GM21737 (cell line): ENCODE data around the gene CABP1.
A peak's percentile ranks its signal among the peaks of the same experiment; 100 is the strongest.
"Not testable (repeated sequence)": the region's sequence is repeated elsewhere in the genome, so short reads cannot be mapped to it uniquely, and the experiment has no call there.

Source experiments
- ATAC-seq: cut with Tn5 transposase; IDR thresholded peaks from one replicate; pipeline ENCODE4 v1.9.1; 2021; ENCODE audit warnings: mild to moderate bottlenecking, moderate library complexity; ENCODE audit not compliant: unreplicated experiment

CABP1 gene

DNA sequence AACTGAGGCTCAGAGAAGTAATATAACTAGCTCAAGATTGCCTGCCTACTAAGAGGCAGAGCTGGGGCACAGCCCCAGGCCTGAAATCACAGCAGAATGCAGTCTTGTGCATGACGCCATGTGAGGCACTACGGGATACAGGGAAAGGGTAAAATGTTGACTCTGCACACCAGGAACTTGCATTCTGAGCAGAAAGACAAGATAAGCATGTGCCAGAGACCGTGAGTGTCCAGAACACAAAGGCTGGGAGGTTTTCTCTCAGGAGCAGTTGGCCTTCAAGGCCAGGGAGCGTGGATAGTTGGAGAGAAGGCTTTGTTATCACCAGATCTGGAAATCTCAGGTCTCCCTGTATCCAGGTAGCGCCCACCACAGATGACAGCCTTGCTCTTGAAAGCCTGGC lies 23.3 kb downstream of the CABP1 start:
- ATAC-seq = no peak

DNA sequence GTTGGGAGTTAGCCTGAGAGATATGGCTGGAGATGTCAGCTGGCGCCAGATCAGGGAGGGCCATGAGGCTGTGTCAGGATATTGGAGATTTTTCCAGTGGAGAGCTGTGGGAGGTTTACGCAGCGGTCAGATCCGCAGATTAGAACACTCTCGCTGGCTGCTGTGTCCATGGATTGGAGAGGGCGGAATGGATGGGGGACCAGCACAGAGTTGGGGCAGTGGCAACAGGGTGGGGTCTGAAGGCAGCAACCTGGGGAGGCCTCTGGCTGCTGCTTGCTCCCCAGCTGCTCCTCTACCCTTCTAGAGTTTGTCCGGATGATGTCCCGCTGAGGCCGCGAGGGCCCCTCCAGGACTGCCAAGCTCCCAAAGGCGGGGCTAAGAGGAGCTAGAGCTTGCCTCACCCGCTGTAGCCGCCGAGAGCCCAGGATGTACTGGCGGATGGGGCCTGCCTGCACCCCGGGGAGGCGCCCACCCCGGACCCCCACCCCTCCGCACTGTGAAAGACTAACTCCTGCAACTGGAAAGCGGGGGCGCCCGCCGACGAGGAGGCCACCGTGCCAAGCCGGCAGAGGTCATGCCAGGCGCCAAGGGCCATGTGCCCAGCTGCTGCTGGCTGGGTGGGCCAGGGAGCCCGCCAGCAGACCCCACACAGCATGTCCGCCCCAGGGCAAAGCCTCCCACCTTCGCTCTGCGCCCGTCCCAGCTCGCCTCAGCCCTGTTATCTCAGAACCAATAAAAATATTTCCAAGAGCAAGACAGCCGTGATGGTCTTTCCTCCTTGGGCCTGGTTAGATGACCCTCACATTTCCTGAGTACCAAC lies 26.4 kb downstream of the CABP1 start:
- no peak for ATAC-seq

- ATAC-seq = no peak
These were observed 27.9 kb downstream of the CABP1 start for GRCh38 chr12:120668091-120668867.

DNA sequence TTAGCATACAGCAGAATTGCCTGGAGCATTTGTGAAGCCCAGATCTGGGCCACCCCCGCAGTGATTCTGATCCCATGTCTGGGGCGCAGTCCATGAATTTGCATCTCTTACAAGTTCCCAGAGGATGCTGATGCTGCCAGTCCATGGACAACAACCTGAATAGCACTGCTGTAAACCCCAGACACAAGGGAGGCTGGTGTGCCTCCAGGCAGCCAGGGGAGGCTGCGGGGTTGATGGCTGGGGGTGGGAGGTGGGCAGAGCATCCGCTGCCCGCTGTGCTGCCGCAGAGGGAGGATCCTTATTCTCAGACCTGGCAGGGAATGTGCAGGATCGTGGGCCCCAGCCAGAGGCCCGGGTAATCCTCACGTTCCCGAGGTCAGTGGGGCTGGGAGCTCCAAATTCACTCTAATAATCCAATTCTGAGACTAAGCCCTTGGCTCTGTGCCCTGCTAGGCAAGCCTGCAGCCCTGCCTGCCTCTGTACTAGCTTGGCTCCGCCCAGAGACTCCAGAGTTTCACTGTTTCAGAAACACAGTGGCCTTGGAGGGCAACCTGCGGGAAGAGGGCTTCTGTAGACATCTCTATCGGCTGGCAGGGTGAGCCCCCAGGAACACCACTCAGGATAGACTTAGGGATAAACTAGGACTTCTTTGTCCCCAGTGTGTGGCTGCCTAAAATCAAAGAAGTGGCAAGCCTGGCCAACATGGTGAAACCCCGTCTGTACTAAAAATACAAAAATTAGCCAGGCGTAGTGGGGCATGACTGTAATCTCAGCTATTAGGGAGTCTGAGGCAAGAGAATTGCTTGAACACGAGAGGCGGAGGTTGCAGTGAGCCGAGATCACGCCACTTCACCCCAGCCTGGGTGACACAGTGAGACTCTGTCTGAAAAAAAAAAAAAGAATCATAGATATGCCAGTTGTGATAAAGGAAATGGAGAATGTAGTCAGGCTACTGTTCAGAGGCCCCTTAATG lies 28.7 kb downstream of the CABP1 start:
- ATAC-seq = peak; percentile 53

DNA sequence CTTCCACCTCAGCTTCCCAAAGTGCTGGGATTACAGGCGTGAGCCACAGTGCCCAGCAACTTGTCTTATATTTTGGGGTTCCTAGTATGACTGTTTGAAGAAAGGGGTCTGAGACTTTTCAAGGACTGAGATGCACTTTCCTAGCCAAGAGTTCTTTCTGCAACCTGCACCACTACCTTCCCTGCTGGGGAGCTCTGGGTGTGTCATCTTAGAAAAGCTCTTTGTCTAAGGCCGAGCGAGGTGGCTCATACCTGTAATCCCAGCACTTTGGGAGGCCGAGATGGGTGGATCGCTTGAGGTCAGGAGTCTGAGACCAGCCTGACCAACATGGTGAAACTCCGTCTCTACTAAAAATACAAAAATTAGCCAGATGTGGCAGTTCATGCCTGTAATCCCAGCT lies 29.8 kb downstream of the CABP1 start:
- ATAC-seq = not testable (repeated sequence)

DNA sequence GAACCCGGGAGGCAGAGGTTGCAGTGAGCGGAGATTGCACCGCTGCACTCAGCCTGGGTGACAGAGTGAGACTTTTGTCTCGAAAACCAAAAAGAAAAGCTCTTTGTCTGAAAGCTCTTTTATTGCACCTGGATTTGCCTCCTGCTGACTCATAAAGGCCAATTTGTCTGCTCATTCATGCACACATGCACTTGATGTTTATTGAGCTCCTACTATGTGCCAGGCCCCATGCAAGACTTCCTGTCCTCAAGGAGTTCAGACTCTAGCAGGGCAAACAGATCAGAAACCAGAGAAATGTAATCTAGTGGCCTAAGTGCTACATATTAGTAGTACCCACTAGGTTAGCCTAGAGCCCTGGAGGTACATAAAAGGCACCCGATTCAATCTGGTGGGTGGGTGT lies 30.2 kb downstream of the CABP1 start:
- no peak for ATAC-seq

- ATAC-seq = no peak
These were observed 33.7 kb downstream of the CABP1 start for GRCh38 chr12:120674097-120674636.

- ATAC-seq = peak; percentile 53
These were observed 37.5 kb downstream of the CABP1 start for GRCh38 chr12:120677765-120678473.

- no peak for ATAC-seq
These were observed 38.1 kb downstream of the CABP1 start for GRCh38 chr12:120678572-120678971.

DNA sequence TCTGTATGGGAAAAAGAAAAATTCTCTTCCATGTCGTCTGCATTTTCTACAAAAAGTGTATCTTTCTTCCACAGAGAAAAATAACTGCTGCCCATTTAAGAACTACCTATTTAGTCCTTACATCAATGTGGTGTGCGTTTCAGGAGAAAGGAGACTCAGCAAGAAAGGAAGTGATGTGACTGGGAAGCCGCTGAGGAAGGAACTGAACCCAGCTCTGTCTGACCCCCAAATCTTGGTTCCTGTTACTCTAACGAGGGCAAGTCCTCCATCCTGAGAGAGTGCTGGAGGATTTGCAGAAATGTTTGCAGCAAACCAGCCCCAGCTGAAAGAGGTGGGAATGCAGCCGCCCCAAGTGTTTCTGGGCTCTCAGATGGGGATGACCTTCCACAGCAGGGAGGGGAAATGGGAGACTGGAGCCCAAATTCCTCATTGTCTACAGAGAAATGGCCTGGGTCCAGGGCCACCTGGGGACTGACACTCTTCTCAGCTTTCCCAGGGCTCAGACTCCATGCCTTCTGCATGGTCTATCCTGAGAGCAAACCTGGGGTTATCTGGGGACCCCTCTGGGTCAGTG lies 39.8 kb downstream of the CABP1 start:
- ATAC-seq = no peak

DNA sequence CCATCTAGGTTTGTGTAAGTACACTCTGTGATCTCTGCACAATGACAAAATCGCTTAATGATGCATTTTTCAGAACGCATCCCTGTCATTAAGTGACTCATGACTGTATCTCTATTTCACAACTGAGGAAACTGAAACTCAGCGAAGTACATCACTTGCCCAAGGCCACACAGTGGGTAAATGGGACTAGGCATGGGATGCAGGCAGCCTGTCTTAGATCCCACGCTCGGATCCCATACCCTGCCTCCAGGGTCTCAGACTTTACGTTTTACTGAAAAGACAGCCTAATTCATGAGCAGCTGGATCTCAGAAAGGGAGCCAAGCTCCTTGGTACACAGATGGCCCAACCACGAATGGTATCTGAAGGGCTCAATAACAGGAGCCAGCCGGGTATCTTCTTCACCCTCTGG lies 44.1 kb downstream of the CABP1 start:
- peak; percentile 4 for ATAC-seq

- ATAC-seq = no peak
These were observed 45.1 kb downstream of the CABP1 start for GRCh38 chr12:120685522-120685921.

DNA sequence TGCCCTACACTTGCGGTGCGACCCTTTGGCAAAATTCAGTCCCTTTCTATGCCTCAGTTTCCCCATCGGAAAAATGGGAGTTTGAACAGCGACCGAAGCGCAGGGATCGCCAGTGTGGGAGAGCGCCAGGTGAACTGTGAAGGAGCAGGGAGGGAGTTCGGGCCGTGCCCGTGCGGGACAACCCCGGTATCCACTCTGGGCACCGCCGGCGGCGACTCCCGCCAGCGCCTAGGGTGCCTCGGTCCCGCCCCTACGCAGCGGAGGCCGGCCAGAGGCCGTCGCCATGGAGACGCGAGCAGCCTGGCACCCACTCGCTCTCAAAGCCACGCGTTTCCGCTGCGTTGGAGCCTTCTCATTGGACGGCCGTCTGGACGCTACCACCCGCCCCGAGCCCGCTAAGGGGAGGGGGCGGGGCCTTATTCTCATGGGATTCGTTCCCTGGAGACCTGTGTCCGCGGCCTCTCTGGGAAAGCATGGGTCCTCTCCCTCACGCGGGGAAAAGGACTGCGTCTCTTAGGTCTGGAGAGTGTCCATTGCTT lies 45.8 kb downstream of the CABP1 start:
- ATAC-seq = peak; percentile 65

DNA sequence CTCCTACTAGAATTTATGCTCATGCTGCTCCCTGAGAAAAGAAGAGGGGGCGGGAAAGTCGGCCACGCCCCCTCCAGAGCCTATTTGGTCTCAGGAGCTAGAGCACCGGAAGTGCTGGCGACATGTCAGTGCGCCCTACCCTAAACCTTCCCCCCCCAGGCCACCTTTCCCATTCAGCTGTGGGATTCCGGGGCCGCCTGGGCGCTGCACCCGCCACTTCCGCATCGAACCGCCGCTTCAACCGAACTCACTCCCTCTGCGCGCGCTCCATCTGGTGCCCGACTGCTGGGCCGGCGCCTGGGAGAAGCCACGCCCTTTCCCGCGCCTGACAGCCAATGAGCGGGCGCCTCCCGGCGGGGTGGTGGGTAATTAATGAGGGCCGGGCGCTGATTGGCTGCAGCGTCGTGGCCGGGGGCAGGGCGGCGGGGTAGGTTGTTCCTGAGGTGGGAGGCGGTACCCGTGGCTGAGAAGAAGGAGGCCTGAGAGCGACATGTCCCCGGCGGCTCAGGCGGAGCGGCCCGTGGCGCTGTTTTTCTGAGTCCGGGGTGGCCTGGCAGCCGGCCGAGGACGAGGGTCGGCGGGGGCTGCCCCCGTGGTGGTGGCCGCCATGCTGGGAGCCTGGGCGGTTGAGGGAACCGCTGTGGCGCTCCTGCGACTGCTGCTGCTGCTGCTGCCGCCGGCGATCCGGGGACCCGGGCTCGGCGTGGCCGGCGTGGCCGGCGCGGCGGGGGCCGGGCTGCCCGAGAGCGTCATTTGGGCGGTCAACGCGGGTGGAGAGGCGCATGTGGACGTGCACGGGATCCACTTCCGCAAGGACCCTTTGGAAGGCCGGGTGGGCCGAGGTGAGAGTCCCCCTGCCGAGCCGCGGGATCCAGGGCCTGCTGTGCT lies 46.5 kb downstream of the CABP1 start, which contains the start of gene MLEC:
Gene MLEC (plus strand): TSS at position 460 of the 888 bp plus-strand sequence. CDS start 148 bp downstream, at position 608.
- peak; percentile 59 for ATAC-seq

DNA sequence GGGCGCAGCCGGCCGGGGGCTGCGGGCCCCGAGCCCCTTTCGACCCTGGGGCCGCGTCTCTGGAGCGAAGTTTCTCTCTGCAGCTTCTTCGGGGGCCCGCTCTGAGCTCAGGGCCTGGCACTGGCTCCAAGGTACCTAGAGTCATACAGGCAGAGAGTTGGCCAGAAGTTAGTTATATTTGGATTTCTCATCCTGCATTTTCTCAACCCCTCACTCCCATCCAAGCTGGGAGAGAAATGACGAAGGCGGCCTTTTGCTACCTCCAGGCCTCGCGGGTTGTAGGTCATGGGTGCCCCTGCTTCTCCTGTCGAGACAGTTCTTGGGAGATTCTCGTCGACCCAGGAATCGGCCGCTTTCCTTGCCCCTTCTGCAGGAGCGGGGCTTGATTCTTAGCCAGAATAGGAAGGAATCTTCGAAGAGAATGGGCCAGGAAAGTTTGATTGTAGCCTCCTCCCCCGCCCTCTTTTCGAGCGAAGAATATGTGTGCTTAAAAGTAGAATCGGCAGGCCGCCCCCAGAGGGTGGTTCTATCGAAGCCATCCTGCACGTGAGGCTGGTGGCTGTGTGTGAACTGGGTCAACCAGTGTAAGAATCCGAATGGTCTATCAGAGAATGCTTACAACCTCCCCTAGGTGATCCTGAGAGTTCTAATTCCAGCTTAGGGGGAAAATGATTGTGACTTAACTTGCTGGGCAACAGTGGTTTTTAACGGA lies 47.3 kb downstream of the CABP1 start:
- ATAC-seq = no peak

DNA sequence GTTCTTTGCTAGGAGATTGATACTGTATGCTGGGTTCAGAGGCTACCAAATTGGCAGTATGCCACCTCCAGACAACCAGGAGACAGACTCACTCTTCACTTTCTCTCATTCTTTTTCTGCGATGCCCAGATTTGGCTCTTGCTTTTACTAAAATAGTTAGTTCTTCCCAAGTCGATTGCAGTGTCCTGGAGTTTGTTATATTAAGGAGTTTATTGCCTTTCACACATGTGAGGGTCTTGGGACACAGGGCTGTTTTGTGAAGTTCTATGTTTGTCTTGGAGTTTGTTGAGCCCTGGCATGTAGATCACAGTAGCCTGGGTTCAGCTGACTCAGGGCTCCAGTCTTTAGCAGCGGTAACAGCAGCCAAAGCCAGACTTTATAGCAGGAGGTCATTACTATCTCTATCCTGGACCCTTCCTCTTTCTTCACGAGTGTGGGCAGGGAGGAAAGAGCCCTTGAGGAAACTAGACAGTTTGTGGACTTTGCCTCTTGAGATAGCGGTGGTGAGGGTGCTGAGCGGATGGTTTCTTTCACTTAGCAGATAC lies 48.2 kb downstream of the CABP1 start:
- no peak for ATAC-seq

- ATAC-seq = no peak
These were observed 49.1 kb downstream of the CABP1 start for GRCh38 chr12:120689397-120690082.
